ENCODE measurements around the gene APCDD1.

DNA sequence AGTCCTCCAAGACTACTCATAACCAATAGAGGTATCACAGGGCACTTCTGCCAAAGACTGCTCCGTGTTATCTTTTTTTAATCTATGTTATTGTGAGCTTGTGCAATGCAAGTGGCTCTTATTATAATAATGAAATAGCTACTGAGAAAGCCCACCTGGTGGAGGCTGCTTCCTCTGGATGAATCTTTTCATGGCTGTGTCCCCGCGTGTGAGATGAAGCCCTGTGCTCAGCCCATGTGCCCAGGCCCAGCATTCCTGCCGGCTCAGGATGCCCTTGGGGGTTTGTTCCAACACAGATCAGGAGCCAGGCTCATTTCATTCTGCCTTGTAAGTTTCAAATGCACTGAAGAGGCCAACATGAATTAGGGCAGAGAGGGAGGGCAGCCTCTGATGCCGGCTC, 18.7 kb downstream of the APCDD1 start:
- TF ChIP-seq, protein P1, sequence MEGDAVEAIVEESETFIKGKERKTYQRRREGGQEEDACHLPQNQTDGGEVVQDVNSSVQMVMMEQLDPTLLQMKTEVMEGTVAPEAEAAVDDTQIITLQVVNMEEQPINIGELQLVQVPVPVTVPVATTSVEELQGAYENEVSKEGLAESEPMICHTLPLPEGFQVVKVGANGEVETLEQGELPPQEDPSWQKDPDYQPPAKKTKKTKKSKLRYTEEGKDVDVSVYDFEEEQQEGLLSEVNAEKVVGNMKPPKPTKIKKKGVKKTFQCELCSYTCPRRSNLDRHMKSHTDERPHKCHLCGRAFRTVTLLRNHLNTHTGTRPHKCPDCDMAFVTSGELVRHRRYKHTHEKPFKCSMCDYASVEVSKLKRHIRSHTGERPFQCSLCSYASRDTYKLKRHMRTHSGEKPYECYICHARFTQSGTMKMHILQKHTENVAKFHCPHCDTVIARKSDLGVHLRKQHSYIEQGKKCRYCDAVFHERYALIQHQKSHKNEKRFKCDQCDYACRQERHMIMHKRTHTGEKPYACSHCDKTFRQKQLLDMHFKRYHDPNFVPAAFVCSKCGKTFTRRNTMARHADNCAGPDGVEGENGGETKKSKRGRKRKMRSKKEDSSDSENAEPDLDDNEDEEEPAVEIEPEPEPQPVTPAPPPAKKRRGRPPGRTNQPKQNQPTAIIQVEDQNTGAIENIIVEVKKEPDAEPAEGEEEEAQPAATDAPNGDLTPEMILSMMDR (IDR thresholded peaks at IDR 0.05; ENCODE audit: borderline replicate concordance, extremely low read depth, low read length, poor library complexity, severe bottlenecking) = no peak
- TF ChIP-seq EZH2 (IDR thresholded peaks at IDR 0.05; ENCODE audit: borderline replicate concordance, low read depth, low read length, severe bottlenecking) = no peak
